ENCODE measurements around the gene NDST1.

The NDST1 gene

DNA sequence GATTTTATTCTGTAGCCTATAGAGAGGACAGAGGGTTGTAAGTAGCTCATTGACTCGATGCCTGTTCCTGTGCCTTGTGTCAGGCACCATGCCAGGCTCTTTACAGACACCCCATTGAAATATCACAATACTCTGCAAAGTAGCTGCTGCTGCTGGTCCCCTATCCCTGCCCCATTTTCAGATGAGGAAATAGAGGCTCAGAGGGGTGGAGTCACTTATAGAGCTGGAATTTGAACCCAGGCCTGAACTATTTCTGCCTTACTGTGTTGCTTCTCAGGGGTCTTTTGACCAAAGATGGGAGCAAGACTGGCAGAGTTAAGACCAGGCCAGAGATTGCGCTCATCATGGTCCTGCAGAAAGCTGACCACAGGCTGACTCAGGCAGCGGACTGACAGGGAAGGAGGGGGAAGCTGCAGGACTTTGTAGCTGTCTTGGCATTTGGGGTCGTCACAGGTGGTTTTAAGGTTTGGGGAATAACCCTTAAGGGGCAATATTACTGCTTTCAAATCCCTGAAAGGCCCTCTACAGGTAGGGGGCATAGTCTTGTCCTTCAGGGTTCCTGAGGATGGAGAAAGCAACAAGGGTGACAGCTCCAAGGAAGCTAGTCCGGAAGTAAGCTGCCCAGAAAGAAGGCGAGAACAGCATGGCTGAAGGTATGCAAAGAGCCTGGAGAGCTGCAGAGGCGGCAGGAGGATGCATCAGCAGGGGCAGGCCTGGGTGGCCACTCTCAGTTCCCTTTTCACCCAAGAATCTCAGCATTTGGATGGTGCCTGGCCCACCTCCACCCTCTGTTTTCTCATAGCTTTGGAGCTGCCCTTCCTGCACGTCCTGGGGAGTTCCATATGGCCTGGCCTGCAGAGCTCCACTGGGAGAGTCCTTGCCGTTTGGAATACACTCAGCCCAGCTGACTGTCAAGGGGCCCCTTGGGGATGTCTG is 18.3 kb upstream of the NDST1 start:
- DNase-seq (ENCODE audit: low read depth, low spot score), result no peak

DNA sequence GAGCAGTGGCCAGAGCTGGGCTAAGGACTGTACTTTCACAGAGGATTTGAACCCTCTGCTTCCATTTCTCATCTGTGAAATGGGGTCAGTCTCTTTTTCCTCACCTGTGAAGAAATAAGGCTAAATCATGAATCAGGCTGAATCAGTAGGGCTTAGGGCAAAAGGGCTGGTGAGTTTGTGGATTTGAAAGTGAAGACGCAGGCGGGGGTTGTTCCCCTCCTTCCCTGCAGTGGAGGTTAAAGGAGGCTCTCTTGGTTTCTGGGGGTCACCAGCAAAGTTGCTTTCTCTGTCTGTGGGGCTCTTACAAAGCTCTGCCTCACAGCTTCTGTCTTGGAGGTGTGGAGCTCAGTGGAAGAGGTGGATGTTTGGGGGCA is 17.6 kb upstream of the NDST1 start:
- DNase-seq (ENCODE audit: low read depth, low spot score), result no peak

DNA sequence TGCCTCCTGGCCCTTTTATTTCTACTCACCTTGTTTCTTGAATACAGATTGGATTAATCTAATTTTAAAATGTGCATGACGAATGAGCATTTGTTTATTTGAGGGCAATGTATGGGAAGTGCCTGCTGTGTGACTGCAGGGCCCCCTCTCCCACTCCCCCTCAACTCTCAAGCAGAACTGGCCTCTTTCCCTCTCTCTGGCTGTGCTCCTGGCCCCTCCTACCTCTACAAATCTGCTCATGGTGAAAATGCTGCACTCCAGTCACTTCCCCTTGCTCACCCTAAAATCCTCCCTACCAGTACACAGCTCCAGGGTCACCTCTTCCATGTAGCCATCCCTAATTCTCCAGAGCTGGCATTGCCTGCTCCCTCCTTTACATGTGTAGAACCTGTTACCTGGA is 17.2 kb upstream of the NDST1 start:
- DNase-seq (ENCODE audit: low read depth, low spot score), result no peak

DNA sequence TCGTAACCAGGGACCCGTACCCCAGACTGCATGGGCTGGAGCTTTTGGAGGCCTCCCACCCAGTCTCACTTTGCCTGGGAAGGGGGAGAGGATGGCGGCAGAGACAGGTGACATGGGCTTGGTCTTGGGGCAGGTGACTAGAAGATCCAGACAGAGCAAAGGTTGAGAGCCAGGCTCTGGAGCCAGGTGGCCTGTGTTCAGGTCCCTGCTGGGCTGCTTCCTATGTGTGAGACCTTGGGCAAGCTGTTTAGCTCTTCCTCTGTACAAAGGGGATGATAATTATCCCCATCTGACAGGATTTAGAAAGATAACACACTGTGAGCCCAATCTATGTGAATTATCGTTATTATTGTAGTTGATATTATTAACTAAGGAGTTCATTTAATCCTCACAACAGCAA is 16.1 kb upstream of the NDST1 start:
- DNase-seq (ENCODE audit: low read depth, low spot score), result no peak

DNA sequence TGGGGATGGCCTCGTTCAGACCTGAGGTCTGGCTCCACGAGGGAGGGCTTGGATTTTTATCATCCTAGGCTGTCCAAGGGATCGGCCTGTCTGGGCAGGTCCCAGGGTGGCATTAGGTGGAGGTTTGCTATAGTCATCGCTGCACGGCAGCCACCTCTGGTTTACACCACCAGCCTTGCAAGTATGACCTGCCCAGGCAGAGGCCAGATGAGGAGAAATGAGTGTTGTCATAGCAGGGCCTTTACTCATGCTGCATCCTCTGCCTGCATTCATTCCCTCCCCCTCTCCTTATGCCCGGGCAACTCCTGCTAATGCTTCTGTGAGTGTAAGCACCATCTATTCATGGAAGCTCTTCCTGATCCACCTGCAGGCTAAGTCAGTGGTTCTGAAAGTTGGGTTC is 15.3 kb upstream of the NDST1 start:
- DNase-seq (ENCODE audit: low read depth, low spot score), result no peak

DNA sequence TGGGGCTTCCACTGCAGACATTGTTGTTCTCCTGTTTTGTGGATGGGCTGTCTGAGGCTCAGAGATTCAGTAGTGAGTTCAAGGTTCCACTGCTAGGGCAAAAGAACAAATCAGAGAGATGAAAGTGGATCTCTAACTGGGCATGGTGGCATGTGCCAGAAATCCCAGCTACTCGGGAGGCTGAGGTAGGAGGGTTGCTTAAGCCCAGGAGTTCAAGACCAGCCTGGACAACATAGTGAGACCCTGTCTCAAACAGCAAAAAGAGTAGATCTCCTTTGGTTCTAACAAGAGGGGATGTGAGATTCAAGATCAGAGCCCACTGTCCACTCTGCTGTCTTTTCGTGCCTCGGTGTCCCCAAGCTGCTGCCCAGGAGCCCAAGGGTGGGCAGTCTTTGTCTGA is 11.8 kb upstream of the NDST1 start:
- no peak for DNase-seq (ENCODE audit: low read depth, low spot score)

DNA sequence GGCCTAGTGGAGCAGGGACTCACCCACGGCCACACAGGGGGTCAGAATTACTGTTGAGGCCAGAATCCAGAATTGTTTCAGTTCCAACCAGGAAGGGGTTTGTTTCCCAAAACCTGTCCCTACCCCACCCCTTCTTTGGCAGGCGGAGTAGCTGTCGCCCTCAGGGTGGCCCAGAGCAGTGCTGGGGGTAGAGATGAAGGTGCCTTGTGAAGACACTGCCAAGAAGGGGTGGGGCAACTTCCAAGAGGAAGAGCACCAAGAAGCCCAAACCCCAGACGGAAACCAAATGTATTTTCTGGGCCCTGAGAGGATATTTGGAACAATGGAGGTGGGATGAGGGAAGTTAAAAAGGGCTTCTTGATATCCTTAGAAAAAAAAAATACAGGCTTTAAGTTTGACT is 11.4 kb upstream of the NDST1 start:
- no peak for DNase-seq (ENCODE audit: low read depth, low spot score)

DNA sequence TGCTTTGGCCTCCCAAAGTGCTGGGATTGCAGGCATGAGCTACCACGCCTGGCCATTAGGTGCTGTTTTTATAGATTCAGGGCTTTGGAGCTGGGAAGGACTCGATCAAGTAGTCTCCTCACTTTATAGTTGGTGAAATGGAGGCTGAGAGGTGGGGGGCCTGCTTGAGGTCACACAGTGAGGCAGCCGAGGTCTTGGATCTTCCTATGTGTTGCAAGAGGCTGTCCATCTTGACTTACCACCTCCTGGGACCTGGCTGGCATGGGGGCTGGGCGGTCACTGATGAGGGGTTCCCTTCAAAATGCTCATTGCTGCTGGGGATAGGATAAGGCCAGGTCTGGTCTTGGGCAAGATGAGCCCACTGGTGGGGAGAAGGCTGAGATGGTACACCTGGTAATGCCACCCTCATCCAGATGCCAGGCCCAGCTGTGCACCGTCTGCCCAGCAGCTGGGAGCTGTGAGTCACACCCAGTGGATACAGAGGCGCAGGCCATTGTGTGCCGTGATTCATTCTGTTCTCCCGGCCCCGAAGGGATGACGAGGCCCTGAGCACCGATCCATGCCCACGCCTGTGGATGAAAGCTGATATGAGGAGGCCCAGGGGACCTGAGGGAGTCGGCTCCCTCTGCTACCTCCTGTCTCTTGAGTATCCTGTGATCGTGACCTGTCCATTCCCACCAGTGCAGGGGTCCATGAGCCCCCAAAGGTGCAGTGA is 10.5 kb upstream of the NDST1 start:
- no peak for DNase-seq (ENCODE audit: low read depth, low spot score)

DNA sequence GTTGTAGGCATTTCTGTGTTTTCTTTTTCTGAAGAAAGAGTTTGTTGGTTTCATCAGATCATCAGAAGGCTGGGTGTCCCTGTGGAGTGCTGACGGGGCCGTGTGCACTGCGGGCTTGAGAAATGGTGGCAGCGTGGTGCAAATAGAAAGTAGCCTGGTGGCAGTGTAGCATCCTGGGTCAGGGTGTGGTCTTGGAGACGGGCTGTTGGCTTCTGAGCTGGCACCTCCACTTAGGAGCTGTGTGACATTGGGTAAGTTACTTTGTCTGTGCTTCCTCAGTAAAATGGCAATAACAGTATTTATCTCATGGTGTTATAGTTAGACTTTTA is 10.0 kb upstream of the NDST1 start:
- no peak for DNase-seq (ENCODE audit: low read depth, low spot score)

DNA sequence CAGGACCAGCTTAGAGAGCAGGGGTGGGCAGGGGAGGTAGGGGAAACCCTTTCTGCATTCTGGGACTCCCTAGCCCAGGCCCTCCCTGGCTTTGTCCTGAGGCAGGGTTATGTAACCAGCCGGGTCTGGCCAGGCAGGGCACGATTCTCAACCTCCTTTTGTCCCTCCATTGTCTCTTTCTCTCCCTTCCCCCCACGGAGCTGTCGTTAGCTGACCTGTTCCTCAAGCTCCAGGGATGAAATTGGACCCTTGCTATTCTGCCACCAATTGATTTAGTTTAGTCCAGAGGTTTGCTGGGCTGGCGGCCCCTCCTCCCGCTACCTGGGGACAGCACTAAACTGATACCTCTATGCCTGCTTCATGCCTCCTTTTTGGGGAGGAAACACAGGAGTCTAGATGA is 9.4 kb upstream of the NDST1 start:
- no peak for DNase-seq (ENCODE audit: low read depth, low spot score)

DNA sequence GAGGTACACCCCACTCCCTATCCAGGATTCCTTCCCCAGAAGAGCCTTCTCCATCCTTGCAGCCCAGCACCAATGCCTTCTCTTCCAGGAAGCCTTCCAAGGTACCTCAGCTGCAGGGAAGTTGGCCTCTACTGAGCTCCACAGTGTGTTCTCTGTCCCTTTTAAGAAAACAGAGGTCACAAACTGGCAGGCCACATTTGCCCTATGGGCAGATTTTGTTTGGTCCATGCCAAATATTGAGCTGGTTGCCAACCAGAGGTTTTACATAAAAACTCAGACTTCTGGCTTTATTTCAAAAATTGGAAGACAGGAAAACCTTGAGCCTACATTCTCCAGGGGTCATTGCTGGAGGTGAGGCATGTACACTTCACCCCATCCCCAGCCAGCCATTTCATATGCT is 9.0 kb upstream of the NDST1 start:
- no peak for DNase-seq (ENCODE audit: low read depth, low spot score)

DNA sequence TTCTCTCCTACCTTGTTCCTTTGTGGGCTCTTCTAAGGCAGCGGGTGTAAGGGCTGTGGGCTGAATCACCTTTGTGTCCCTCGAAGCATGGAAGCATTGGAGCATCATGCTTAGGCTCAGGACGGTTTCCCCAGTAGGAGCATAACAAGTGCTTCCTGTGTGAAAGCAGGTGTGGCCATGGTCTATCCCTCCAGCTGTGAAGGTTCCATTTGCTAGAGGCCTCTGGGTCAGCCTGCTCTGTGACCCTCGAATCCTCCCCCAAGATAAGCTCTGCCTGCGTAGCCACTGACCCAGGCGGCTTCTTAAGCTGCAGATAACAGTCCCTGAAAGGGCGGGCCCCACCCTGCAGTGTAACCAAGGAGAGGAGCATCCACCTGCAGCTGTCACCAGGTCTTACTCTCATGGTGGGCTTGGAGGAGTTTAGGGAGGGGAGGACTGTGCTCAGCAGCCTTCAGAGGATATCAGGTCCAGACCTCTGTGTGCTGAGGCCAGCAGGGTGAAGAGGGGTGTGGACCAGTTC is 8.4 kb upstream of the NDST1 start:
- DNase-seq (ENCODE audit: low read depth, low spot score), result no peak

DNA sequence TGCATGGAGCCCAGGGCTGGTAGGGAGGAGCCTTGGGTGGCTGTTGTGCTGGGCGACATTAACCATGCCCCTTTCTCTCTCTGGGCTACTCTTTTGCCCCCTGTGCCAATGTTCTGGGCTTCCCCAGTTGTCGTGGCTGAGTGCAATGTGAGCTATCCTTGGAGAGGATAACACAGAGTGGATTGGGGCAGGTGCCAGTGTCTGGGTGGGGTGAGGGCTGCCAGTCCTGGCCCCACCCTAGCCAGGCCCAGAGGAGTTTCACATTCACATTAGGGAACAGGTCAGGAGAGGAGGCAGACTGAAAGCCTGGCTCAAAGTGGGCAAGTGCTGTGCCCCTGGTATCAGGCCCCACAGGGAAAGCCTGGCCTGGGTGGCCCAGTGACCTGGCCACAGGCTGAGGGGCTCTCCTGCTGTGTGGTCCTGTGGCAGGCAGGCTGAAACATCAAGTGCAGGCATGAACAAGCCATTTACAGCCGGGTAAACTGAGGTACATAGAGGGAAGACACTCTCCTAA is 7.5 kb upstream of the NDST1 start:
- no peak for DNase-seq (ENCODE audit: low read depth, low spot score)

DNA sequence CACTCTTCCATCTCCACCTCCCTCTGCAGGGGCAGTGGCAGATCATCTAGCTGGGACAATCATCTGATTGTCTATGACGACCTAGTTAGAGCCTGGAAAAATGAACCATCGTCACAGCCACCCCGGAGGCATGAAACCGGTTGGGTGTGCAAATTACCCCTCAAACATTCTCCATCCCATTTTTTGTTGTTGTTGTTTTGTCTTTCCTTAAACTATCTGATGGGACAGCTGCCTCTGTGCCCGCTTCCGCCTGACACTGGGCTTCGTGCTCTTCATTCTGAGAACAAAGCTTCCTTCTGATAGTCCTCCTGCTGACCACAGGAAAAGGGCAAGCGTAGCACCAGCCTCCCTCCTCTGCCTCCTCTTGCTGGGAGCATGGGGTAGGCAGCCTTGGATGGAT is 7.0 kb upstream of the NDST1 start:
- no peak for DNase-seq (ENCODE audit: low read depth, low spot score)

DNA sequence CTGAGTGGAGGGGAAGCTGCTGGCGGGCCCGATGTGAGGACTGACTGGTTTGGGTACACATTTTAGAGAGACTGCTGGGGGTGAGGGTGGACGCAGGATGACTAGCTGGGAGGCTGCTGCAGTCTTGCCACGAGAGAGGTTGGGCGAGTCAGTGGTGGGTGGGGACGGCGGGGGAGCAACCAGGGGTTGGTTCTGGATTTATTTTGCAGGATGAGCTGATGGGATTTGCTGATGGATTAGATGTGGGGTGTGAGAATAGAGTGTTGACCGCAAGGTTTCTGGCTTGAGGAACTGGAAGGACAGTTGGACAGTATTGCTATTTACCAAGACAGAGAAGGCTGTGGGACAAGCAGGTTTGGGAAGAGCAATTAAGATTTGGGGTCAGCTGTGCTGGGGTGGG is 5.8 kb upstream of the NDST1 start:
- DNase-seq (ENCODE audit: low read depth, low spot score), result no peak

DNA sequence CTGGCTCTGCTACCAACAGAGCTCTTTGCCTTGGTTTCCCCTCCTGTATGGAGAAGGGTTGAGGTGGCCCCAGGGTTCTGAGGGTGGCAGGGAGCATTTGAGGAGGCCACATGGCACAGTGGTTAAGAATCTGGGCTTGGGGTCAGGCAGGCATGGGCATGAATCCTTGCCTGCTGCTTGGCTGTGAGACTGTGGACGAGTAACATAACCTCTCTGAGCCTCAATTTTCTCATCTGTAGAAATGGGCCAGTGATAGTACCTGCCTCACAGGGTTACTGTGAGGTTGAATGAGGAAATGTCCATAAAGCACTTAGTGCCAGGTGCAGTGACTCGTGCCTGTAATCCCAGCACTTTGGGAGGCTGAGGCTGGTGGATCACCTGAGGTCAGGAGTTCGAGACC is 5.1 kb upstream of the NDST1 start:
- DNase-seq (ENCODE audit: low read depth, low spot score), result no peak

DNA sequence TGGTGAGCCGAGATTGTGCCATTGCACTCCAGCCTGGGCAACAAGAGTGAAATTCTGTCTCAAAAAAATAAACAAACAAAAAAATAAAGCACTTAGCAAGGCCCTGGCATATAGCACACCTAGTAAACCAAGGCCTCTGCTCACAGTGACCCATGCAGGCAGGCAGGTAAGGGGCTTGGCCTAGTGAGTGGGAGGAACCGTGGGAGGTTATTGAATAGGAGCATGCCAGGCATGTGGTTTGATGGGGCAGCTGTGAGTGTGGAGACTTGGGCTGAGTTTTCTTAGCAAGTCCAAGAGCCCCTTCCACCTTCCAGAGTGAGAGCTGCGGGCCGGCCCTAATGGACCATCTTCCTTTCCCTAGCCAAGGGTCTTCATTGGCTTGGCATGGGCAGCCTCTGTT is 4.5 kb upstream of the NDST1 start:
- DNase-seq (ENCODE audit: low read depth, low spot score), result no peak

DNA sequence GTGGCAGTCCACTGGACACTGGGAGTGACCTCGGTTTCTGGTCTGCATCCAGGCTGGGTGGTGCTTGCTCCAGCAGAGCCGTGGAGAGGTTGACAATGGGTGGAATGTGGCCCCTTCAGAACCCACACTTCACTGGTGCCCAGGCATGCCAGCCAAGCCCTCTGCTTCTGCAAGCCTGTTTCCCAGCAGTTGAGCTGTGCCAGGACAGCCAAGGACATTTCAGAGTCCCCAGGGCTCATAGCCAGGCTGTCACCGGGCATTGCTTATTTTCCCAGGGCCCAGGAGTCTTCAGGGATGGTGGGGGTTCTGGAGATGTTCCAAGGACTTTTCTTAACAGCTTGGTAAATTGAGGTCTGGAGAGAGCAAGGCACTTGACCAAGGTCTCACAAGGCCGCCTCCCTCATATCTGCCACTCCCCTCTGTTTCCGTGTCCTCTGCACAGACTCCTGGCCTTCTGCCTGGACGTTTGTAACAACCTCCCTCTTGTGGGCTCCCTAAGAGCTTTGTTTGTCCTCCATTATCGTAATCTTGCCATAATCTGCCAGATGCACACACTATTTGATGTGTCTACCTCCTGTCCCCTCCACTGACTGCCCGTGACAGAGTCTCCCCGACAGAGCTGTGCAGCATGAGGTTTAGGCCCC is 3.8 kb upstream of the NDST1 start:
- DNase-seq (ENCODE audit: low read depth, low spot score), result no peak

DNA sequence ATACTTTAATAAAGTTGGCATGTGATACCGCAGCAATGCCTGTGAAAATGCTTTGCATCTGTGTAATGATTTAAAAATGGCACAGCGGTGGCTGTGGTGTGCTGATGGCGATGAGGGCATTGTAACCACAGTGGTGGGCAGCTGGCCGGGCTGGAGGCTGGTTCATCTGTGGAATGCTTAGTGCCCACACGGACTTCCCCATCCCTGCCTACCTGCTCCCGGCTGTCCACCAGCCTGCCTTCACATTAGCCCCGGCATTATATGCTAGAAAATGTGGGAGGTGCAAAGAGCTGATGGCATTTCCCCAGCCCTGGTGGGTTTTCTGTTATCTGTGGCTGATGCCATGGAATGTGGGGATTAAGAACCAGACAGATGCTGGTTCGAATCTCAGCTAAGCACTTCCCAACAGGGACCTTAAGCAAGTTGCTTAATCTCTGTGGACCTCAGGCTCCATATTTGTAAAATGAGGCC is 2.9 kb upstream of the NDST1 start:
- no peak for DNase-seq (ENCODE audit: low read depth, low spot score)

DNA sequence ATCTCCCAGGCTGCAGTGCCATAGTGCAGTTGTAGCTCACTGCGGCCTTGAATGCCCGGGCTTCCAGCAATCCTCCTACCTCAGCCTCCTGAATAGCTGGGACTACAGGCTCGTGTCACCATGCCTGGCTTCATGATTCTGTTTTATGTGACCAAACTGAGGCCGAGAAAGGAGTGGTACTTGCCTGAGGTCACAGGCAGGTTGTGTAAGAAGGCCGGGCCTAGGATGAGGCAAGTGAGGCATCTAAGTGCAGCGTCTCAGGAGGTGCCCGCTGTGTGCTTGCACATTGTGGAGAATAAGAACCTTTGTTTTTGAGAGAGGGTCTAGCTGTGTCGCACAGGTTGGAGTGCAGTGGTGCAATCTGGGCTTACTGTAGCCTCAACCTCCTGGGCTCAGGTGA is 2.1 kb upstream of the NDST1 start:
- no peak for DNase-seq (ENCODE audit: low read depth, low spot score)

DNA sequence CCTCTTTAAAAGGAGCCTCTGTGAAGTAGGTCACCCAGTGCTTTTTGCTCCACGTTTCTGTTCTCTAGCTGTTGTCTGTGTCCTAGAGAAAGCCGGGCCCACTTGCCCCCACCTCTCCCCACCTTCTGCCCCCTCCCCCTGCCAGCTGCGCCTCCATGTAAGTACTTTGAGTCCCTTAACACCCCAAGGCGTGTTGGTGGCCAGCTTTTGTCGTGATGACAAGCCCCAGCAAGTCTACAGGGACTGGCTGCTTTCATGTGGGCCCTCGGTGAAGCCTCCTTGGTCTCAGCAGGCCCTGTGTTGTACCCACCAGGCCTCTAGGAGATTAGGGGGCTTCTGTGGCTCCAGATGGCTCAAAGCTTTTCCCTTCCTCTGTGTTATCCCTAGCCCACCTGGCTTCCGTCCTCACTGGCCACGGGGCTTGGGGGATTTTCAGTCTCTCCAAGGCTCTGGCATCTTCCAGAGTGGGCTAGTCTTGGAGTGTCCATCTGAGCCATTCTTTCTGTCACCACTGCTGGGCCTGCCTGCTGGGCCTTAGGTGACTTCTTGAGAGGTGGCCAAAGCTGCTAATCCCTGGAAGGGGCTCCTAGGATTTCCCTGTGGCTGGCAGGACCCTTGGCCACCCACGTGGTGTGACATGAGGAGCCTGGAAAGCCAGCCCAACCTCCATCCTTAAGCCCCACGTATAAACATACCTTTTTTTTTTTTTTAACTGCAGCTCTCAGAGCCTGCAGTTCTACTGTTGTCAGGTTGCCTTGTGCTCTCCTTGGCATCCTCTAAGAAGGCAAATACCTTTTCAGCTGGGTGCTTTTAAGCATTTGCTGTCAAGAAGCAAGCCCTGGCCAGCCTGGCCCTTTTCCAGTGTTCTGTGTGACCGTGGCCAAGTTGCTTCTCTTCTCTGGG is 1.1 kb upstream of the NDST1 start:
- no peak for DNase-seq (ENCODE audit: low read depth, low spot score)

Data from activated naive CD8-positive, alpha-beta T cell treated with anti-CD3 and anti-CD28 coated beads, Interleukin-2, amount 50 U/mL, for 16 hours (primary cell).